H1 (cell line): ENCODE data around the gene MYLK. TPM values are rescaled to one million over a fixed set of nuclear protein-coding genes. Genes with fewer than 3 reads are reported as not detected.

ENCODE experiments used
- CTCF ChIA-PET: fragments of 300-600 bp; sonication (Branson Sonifier 250); formaldehyde crosslinking; loops from one replicate; lab custom pipeline; 2021; ENCODE audit not compliant: partially characterized antibody; lab: Charles Lee
- POLR2A ChIA-PET: fragments of 300-600 bp; sonication (Branson Sonifier 250); formaldehyde crosslinking; loops from one replicate; lab custom pipeline; 2021; ENCODE audit warnings: inconsistent platforms; ENCODE audit not compliant: partially characterized antibody; lab: Charles Lee
- DNase-seq, 2 experiments: peaks; one replicate each; pipeline versions ENCODE4 v3.0.0 to v3.0.0-alpha.2; 2010 to 2022; ENCODE audit warnings: low spot score in 2 of 2, low read depth in 1 of 2, mixed read lengths in 1 of 2
- FAIRE-seq: peaks from 2 replicates; lab custom pipeline; 2011; peaks lifted over from hg19 to GRCh38; lab: Jason Lieb, UNC
- H2AFZ ChIP-seq: 2 replicates; pipeline ENCODE4 v1.8.1; 2012; ENCODE audit warnings: low read length, inconsistent platforms
- H2AK5ac ChIP-seq: 2 replicates; pipeline ENCODE4 v1.6.1; 2013; ENCODE audit warnings: low read depth, low read length
- H2BK120ac ChIP-seq: replicated peaks from 2 replicates; pipeline ENCODE3; 2013; ENCODE audit warnings: low read depth, low read length, inconsistent platforms
- H2BK12ac ChIP-seq: 2 replicates; pipeline ENCODE4 v1.6.1; 2013; ENCODE audit warnings: low read depth, low read length
- H2BK15ac ChIP-seq: 2 replicates; pipeline ENCODE4 v1.6.1; 2013; ENCODE audit warnings: low read length
- H2BK20ac ChIP-seq: 2 replicates; pipeline ENCODE4 v1.6.1; 2013; ENCODE audit warnings: low read length
- H2BK5ac ChIP-seq: 2 replicates; pipeline ENCODE4 v1.6.1; 2013; ENCODE audit warnings: low read depth, low read length
- H3K14ac ChIP-seq: 2 replicates; pipeline ENCODE4 v1.6.1; 2013; ENCODE audit warnings: inconsistent platforms; ENCODE audit not compliant: insufficient read length
- H3K18ac ChIP-seq: 2 replicates; pipeline ENCODE4 v1.6.1; 2013; ENCODE audit warnings: low read length; ENCODE audit errors: extremely low read depth
- H3K23ac ChIP-seq: 2 replicates; pipeline ENCODE4 v1.6.1; 2013; ENCODE audit warnings: inconsistent platforms; ENCODE audit not compliant: insufficient read length
- H3K23me2 ChIP-seq: 2 replicates; pipeline ENCODE4 v1.6.1; 2013; ENCODE audit warnings: low read depth, low read length
- H3K27ac ChIP-seq: 2 replicates; pipeline ENCODE4 v1.6.1; 2011; ENCODE audit warnings: low read depth, low read length, inconsistent platforms
- H3K27me3 ChIP-seq, 4 experiments: replicated peaks in 1 of 4; 1 replicate in 1 of 4; 2 replicates in 3 of 4; pipeline versions ENCODE4 v1.6.1 to v1.8.1; 2011 to 2013; ENCODE audit warnings: low read length in 3 of 4, mild to moderate bottlenecking in 3 of 4, inconsistent platforms in 2 of 4, mixed read lengths in 2 of 4, moderate library complexity in 1 of 4; ENCODE audit not compliant: control insufficient read depth in 3 of 4, insufficient read depth in 3 of 4; ENCODE audit errors: extremely low read depth in 1 of 4
- H3K36me3 ChIP-seq, 4 experiments: 2 replicates each; pipeline versions ENCODE4 v1.6.1 to v1.8.1; 2011 to 2013; ENCODE audit warnings: mild to moderate bottlenecking in 4 of 4, low read length in 3 of 4, moderate library complexity in 2 of 4, control low read depth in 1 of 4, inconsistent platforms in 1 of 4; ENCODE audit not compliant: insufficient read depth in 4 of 4, control insufficient read depth in 2 of 4
- H3K4ac ChIP-seq: replicated peaks from 2 replicates; pipeline ENCODE3; 2013; ENCODE audit warnings: low read length, low read depth, mixed read lengths, inconsistent platforms; ENCODE audit not compliant: insufficient read length
- H3K4me1 ChIP-seq, 4 experiments: replicated peaks in 1 of 4; 1 replicate in 1 of 4; 2 replicates in 3 of 4; pipeline versions ENCODE4 v1.6.1 to v1.8.1; 2011 to 2013; ENCODE audit warnings: low read length in 3 of 4, inconsistent platforms in 2 of 4, mixed read lengths in 1 of 4; ENCODE audit not compliant: insufficient read depth in 4 of 4, control insufficient read depth in 3 of 4
- H3K4me2 ChIP-seq, 2 experiments: 2 replicates each; pipeline versions ENCODE4 v1.6.1 to v1.8.1; 2011 to 2013; ENCODE audit warnings: low read depth in 2 of 2, low read length in 2 of 2, control low read depth in 1 of 2, inconsistent platforms in 1 of 2, mild to moderate bottlenecking in 1 of 2; ENCODE audit not compliant: insufficient read depth in 1 of 2
- H3K4me3 ChIP-seq, 4 experiments: fragments of 200-600, 300-600 bp in 1 of 4; sonication (generic), shearing (Covaris generic), sonication (Bioruptor Twin) in 1 of 4; 2 replicates each; pipeline versions ENCODE4 v1.5.1 to v1.8.1; 2011 to 2016; ENCODE audit warnings: low read length in 4 of 4, low read depth in 3 of 4, control low read depth in 2 of 4, inconsistent platforms in 2 of 4, mild to moderate bottlenecking in 2 of 4, mixed read lengths in 1 of 4, moderate library complexity in 1 of 4; ENCODE audit not compliant: insufficient read depth in 2 of 4; ENCODE audit errors: extremely low read depth in 1 of 4
- H3K56ac ChIP-seq: replicated peaks from 2 replicates; pipeline ENCODE3; 2013; ENCODE audit warnings: low read depth, mild to moderate bottlenecking, mixed read lengths, low read length, inconsistent platforms; ENCODE audit not compliant: insufficient read length
- H3K79me1 ChIP-seq: 2 replicates; pipeline ENCODE4 v1.6.1; 2013; ENCODE audit warnings: low read depth, low read length, control low read depth
- H3K79me2 ChIP-seq, 2 experiments: 2 replicates each; pipeline versions ENCODE4 v1.6.1 to v1.8.1; 2012 to 2013; ENCODE audit warnings: low read length in 2 of 2, mild to moderate bottlenecking in 2 of 2, inconsistent platforms in 1 of 2; ENCODE audit not compliant: insufficient read depth in 2 of 2, control insufficient read depth in 1 of 2
- H3K9ac ChIP-seq, 4 experiments: replicated peaks in 1 of 4; 1 replicate in 1 of 4; 2 replicates in 3 of 4; pipeline versions ENCODE4 v1.6.1 to v1.8.1; 2011 to 2013; ENCODE audit warnings: low read depth in 3 of 4, low read length in 3 of 4, control low read depth in 2 of 4, mild to moderate bottlenecking in 2 of 4, moderate library complexity in 2 of 4, inconsistent platforms in 1 of 4; ENCODE audit errors: extremely low read depth in 1 of 4
- H3K9me3 ChIP-seq, 2 experiments: 2 replicates each; pipeline versions ENCODE4 v1.6.1 to v1.8.1; 2012 to 2013; ENCODE audit warnings: mild to moderate bottlenecking in 2 of 2, moderate library complexity in 2 of 2, control low read depth in 1 of 2, inconsistent platforms in 1 of 2, low read depth in 1 of 2, low read length in 1 of 2, mixed read lengths in 1 of 2; ENCODE audit not compliant: insufficient read depth in 2 of 2
- H4K20me1 ChIP-seq, 2 experiments: replicated peaks in 1 of 2; 2 replicates each; pipeline versions ENCODE3 to v1.8.1; 2011 to 2013; ENCODE audit warnings: inconsistent platforms in 2 of 2, low read length in 2 of 2, mild to moderate bottlenecking in 1 of 2; ENCODE audit not compliant: insufficient read depth in 2 of 2, control insufficient read depth in 1 of 2
- H4K5ac ChIP-seq: 2 replicates; pipeline ENCODE4 v1.6.1; 2013; ENCODE audit warnings: low read length, low read depth, mixed read lengths, inconsistent platforms; ENCODE audit not compliant: insufficient read length
- H4K8ac ChIP-seq: 2 replicates; pipeline ENCODE4 v1.8.0; 2013; ENCODE audit warnings: mild to moderate bottlenecking, moderate library complexity, low read length, inconsistent platforms; ENCODE audit not compliant: insufficient read depth; ENCODE audit errors: extremely low read depth
- H4K91ac ChIP-seq: replicated peaks from 2 replicates; pipeline ENCODE3; 2013; ENCODE audit warnings: low read length, mixed read lengths, inconsistent platforms; ENCODE audit not compliant: insufficient read length
- CTBP2 ChIP-seq: IDR thresholded peaks from 2 replicates; pipeline ENCODE4 v1.7.0; 2011; ENCODE audit warnings: borderline replicate concordance, mild to moderate bottlenecking, moderate library complexity, mixed read lengths, low read length; ENCODE audit not compliant: insufficient read depth, insufficient read length
- RAD21 ChIP-seq, 2 experiments: IDR thresholded peaks in 1 of 2; conservative IDR thresholded peaks in 1 of 2; 2 replicates each; pipeline ENCODE4 v1.6.1; 2011; ENCODE audit warnings: low read depth in 2 of 2, low read length in 2 of 2, improper control_type of control experiment in 1 of 2, inconsistent platforms in 1 of 2, mild to moderate bottlenecking in 1 of 2, moderate library complexity in 1 of 2
- RNF2 ChIP-seq: fragments of 200-900, 300-1000 bp; sonication (generic); IDR thresholded peaks from 2 replicates; pipeline ENCODE4 v1.7.1; 2016; ENCODE audit warnings: borderline replicate concordance, low read depth, mild to moderate bottlenecking, antibody characterized with exemption, low read length; ENCODE audit not compliant: poor library complexity, severe bottlenecking; ENCODE audit errors: missing control alignments
- SIN3A ChIP-seq, 2 experiments: IDR thresholded peaks in 1 of 2; conservative IDR thresholded peaks in 1 of 2; 2 replicates each; pipeline ENCODE4 v1.6.1; 2011 to 2012; ENCODE audit warnings: low read length in 2 of 2, improper control_type of control experiment in 1 of 2, low read depth in 1 of 2, mild to moderate bottlenecking in 1 of 2
- WGBS, 2 experiments: shearing (Covaris generic) in 1 of 2; methylation state at CpG; one replicate each; pipeline versions ENCODE4 v1.1.6 to v1.1.7; 2013 to 2015; ENCODE audit warnings: low lambda C conversion rate in 2 of 2, mixed read lengths in 2 of 2, inconsistent platforms in 1 of 2, low coverage in 1 of 2, missing lambda C conversion rate in 1 of 2; ENCODE audit not compliant: insufficient replicate concordance in 2 of 2, insufficient coverage in 1 of 2, insufficient read length in 1 of 2; ENCODE audit errors: extremely low coverage in 1 of 2, missing lambda C conversion rate in 1 of 2; 5-methylcytosine and 5-hydroxymethylcytosine counted together
- polyA plus RNA-seq, 7 experiments: library from polyadenylated mRNA; depleted of rRNA in 3 of 7; stranded (reverse) in 5 of 7; unstranded in 2 of 7; fragments of >200 nt in 5 of 7; fragments of 200-250 nt in 2 of 7; gene quantifications; 1 replicate in 5 of 7; 2 replicates in 1 of 7; 4 replicates in 1 of 7; pipeline versions ENCODE4 v1.2.1 to v1.2.3, GENCODE V29; 2011 to 2013; ENCODE audit warnings: missing spikeins in 2 of 7, mixed read lengths in 2 of 7
- total RNA-seq: library from RNA; stranded (reverse); fragmentation: NEBNext Ultra II Directional; extraction: Animal tissue kit (Norgen Biotek cat#: 25700); gene quantifications from 2 replicates; pipeline ENCODE4 v1.2.1, GENCODE V29; 2021

Gene MYLK
- total and polyA plus RNA-seq, 2 of the 8 experiments (the other 6 are each of a cell fraction or from before 2014, with no cell fraction given): 11.6 to 21.3 TPM

DNA sequence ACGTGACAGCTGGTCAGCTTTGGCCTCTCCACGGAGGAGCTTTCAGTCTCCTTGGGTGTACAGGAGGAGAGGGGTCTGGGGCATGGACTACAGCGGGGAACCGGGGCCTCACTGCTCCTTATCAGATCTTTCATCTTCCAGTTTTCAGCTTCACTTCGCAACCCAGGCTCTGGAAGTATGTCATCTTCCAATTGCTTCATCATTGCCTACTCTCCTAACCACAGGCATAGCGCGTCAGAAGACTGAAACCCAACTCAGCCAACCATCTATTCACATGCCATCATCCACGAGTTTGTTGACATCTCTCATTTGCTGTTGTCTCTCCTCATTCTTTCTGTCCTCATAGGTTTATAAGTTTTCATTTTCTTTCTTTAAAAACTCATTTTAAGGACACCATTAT, 119.5 kb downstream of the MYLK start:
- Histone ChIP-seq H2BK5ac (no peak overlapping the region), H2BK120ac (no peak overlapping the region), H3K56ac (no peak overlapping the region), H3K23me2 (0 out of 2 replicates have a peak, but pooled peaks cover 2% of the 10 kb centered on the region), H3K27me3 (no peaks in the 10 kb centered on the region; a peak in 1 of 7 replicates), H2AK5ac (no peak overlapping the region), H3K4ac (no peak overlapping the region), H3K36me3 (no peaks in the 10 kb centered on the region; a peak in 1 of 8 replicates), H3K9ac (no peak overlapping the region), H3K9me3 (no peaks in the 10 kb centered on the region), H4K91ac (no peak overlapping the region), H3K79me1 (peaks cover 2% of the 10 kb centered on the region), H3K79me2 (no peaks in the 10 kb centered on the region), H2BK20ac (no peak overlapping the region), H3K27ac (no peak overlapping the region), H4K5ac (no peak overlapping the region), H3K14ac (no peak overlapping the region), H3K18ac (no peak overlapping the region), H3K23ac (no peak overlapping the region), H2AFZ (no peak overlapping the region), H4K8ac (no peak overlapping the region), H3K4me3 (no peak overlapping the region), H3K4me2 (no peak overlapping the region), H3K4me1 (peaks cover 0 to 12% (median 1%) of the 10 kb centered on the region in 4 experiments; a peak in 3 of 7 replicates), H2BK12ac (no peak overlapping the region), H2BK15ac (no peak overlapping the region), H4K20me1 (no peaks in the 10 kb centered on the region)
- FAIRE-seq (no peak), DNase-seq (no peak)
- POLR2A ChIA-PET: no interaction called here
- no peak for TF ChIP-seq RNF2
- no peak for TF ChIP-seq RAD21 (IDR thresholded peaks at IDR 0.05 in 1 of 2, conservative IDR thresholded peaks at IDR 0.05 in 1 of 2; ENCODE audit: low read depth in 2 of 2, low read length in 2 of 2)
- TF ChIP-seq CTBP2: no peak
- TF ChIP-seq SIN3A (conservative IDR thresholded peaks at IDR 0.05 in 1 of 2, IDR thresholded peaks at IDR 0.05 in 1 of 2; ENCODE audit: low read depth in 1 of 2, low read length in 2 of 2): no peak
- WGBS, 2 experiments: 95% methylated on average over 8 of the region's 8 CpGs; no CpG with 5 or more reads in 1 of the 2 experiments
- CTCF ChIA-PET: no interaction called here
